Measurements from ENCODE around the gene SPATA33. TPM values are rescaled to one million over a fixed set of nuclear protein-coding genes. Genes with fewer than 3 reads are reported as not detected.
"Not testable (repeated sequence)": the region's sequence is repeated elsewhere in the genome, so short reads cannot be mapped to it uniquely, and the experiment has no call there.

SPATA33 gene
- total and polyA plus RNA-seq, 2 experiments from 2014 or later: 4.4 to 16.8 TPM

DNA sequence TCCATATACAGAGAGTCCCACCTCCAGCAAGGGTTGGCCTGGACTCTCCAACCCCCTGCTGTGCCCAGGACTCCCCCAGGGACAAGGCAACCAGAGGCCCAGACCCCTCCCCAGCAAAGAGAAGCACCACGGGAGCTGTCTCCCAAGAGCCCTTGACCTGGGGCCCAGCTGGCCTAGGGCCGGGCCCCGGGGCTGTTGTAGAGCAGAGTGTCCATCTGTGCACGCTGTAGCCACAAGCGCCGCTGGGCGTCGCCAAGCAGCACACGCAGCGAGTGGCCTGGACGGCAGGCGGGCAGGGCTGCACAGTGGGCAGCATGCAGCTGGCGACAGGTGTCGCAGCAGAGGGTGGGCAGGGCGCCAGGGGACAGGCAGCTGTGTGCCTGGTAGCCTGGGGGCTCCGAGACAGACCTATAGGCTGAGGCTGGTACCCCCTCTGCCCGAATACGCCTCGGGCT lies 39.6 kb downstream of the SPATA33 start:
- H4K20me1 ChIP-seq (ENCODE audit: insufficient read depth, poor library complexity, severe bottlenecking): peaks cover 9% of the 10 kb centered on the region
- no peak overlapping the region for H3K27ac ChIP-seq
- H3K9me2 ChIP-seq (replicated peaks; ENCODE audit: insufficient read depth): no peaks in the 10 kb centered on the region
- no peaks in the 10 kb centered on the region for H3K36me3 ChIP-seq (replicated peaks; ENCODE audit: insufficient read depth, low read depth)
- DNase-seq (ENCODE audit: low spot score): peak; percentile 28
- peaks cover 10% of the 10 kb centered on the region for H3K4me1 ChIP-seq (ENCODE audit: insufficient read depth)
- H3K79me2 ChIP-seq: peaks cover 5% of the 10 kb centered on the region
- no peaks in the 10 kb centered on the region for H3K27me3 ChIP-seq
- WGBS (ENCODE audit: low lambda C conversion rate, missing lambda C conversion rate): 96% methylated on average over 19 of the region's 19 CpGs
- no peak overlapping the region for H2AFZ ChIP-seq
- no peak overlapping the region for H3K4me2 ChIP-seq
- no peak overlapping the region for H3K4me3 ChIP-seq
- H3K9me3 ChIP-seq (ENCODE audit: low read depth): no peaks in the 10 kb centered on the region
- no peak for TF ChIP-seq EZH2phosphoT487 (IDR thresholded peaks at IDR 0.05; ENCODE audit: low read depth, severe bottlenecking, unreplicated experiment)
- no peak for TF ChIP-seq EZH2 (IDR thresholded peaks at IDR 0.05; ENCODE audit: borderline replicate concordance)
- TF ChIP-seq, protein P1, sequence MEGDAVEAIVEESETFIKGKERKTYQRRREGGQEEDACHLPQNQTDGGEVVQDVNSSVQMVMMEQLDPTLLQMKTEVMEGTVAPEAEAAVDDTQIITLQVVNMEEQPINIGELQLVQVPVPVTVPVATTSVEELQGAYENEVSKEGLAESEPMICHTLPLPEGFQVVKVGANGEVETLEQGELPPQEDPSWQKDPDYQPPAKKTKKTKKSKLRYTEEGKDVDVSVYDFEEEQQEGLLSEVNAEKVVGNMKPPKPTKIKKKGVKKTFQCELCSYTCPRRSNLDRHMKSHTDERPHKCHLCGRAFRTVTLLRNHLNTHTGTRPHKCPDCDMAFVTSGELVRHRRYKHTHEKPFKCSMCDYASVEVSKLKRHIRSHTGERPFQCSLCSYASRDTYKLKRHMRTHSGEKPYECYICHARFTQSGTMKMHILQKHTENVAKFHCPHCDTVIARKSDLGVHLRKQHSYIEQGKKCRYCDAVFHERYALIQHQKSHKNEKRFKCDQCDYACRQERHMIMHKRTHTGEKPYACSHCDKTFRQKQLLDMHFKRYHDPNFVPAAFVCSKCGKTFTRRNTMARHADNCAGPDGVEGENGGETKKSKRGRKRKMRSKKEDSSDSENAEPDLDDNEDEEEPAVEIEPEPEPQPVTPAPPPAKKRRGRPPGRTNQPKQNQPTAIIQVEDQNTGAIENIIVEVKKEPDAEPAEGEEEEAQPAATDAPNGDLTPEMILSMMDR (IDR thresholded peaks at IDR 0.05; ENCODE audit: poor library complexity): no peak

DNA sequence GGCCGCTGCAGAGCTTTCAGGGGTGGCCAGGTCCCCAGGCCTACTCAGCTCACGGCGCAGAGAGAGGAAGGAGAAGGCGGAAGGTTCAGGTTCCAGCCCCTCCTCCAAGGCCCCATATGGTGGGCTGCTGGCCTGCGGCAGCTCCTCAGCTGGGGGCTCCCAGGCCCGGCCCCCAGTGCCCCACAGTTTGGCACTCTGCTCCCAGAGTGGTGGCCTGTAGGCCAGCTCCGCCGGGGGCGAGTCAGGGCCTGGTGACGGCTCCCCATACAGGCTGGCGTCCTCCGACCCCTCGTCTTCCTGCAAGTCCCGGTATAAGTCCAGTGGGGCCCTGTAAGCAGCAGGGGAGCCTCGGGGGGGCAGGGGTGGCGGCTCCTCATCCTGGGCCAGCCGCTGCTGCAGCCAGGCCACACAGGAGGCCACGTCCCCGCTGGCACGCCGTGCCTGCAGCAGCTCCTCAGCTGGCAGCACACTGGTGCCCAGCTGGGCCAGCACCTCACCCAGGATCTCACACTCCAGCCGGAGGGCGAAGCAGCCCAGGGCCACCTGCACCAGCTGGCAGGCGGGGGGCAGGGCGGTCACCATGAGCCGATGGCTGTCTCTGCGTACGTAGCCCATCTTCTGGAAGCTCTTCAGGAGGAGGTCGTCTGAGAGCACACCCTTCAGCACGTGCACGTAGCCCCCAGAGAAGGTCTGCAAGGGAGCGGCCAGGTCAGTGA lies 40.1 kb downstream of the SPATA33 start:
- Histone ChIP-seq H3K4me1 (ENCODE audit: insufficient read depth) (peaks cover 10% of the 10 kb centered on the region), H3K9me2 (replicated peaks; ENCODE audit: insufficient read depth) (no peaks in the 10 kb centered on the region), H3K4me2 (no peak overlapping the region), H3K79me2 (peaks cover 5% of the 10 kb centered on the region), H3K36me3 (replicated peaks; ENCODE audit: insufficient read depth, low read depth) (no peaks in the 10 kb centered on the region), H3K27ac (no peak overlapping the region), H3K9me3 (ENCODE audit: low read depth) (no peaks in the 10 kb centered on the region), H3K4me3 (no peak overlapping the region), H4K20me1 (ENCODE audit: insufficient read depth, poor library complexity, severe bottlenecking) (peaks cover 9% of the 10 kb centered on the region), H3K27me3 (no peaks in the 10 kb centered on the region), H2AFZ (no peak overlapping the region)
- 96% methylated on average over 32 of the region's 32 CpGs for WGBS (ENCODE audit: low lambda C conversion rate, missing lambda C conversion rate)
- DNase-seq (ENCODE audit: low spot score): peak; percentile 8
- no peak for TF ChIP-seq EZH2 (IDR thresholded peaks at IDR 0.05; ENCODE audit: borderline replicate concordance)
- TF ChIP-seq, protein P1 (IDR thresholded peaks at IDR 0.05; ENCODE audit: poor library complexity): no peak
- TF ChIP-seq EZH2phosphoT487 (IDR thresholded peaks at IDR 0.05; ENCODE audit: low read depth, severe bottlenecking, unreplicated experiment): no peak

DNA sequence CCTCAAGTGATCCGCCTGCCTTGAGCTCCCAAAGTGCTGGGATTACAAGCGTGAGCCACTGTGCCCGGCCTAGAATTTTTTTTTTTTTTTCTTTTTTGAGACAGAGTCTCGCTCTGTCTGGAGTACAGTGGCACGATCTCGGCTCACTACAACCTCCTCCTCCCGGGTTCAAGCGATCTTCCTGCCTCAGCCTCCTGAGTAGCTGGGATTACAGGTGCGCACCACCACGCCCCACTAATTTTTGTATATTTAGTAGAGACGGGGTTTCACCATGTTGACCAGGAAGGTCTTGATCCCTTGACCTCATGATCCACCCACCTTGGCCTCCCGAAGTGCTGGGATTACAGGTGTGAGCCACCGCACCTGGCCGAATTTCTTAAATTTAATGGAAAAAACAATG lies 41.1 kb downstream of the SPATA33 start:
- H3K4me2 ChIP-seq: not testable (repeated sequence)
- peaks cover 10% of the 10 kb centered on the region for H3K4me1 ChIP-seq (ENCODE audit: insufficient read depth)

DNA sequence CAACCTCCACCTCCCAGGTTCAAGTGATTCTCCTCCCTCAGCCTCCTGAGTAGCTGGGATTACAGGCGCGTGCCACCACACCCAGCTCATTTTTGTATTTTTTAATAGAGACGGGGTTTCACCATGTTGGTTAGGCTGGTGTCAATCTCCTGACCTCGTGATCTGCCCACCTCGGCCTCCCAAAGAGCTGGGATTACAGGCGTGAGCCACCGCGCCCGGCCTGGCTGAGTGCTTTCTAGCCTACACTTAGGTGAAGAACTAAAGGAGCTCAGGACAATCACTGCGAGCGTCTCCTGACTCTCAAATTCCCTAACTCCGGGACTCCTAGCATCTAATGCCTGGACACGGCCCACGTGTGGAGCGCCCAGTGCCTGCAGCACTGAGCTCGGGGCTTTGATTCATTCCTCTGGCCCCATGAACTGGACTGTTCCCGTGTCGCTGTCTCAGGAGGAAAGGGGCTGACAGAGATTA lies 42.0 kb downstream of the SPATA33 start:
- H4K20me1 ChIP-seq (ENCODE audit: insufficient read depth, poor library complexity, severe bottlenecking); H3K27me3 ChIP-seq; H3K9me2 ChIP-seq (replicated peaks; ENCODE audit: insufficient read depth); H3K9me3 ChIP-seq (ENCODE audit: low read depth); H3K4me3 ChIP-seq; DNase-seq (ENCODE audit: low spot score); H3K36me3 ChIP-seq (replicated peaks; ENCODE audit: insufficient read depth, low read depth); H3K79me2 ChIP-seq; H2AFZ ChIP-seq: not testable (repeated sequence)
- Histone ChIP-seq H3K4me2 (peak overlapping the region; percentile 90), H3K27ac (peak overlapping the region; percentile 71), H3K4me1 (ENCODE audit: insufficient read depth) (peaks cover 10% of the 10 kb centered on the region)
- WGBS (ENCODE audit: low lambda C conversion rate, missing lambda C conversion rate): 64% methylated on average over 18 of the region's 18 CpGs

More for the DNA sequence above, 41.1 kb downstream of the SPATA33 start:
- H3K9me3 ChIP-seq (ENCODE audit: low read depth); H3K9me2 ChIP-seq (replicated peaks; ENCODE audit: insufficient read depth); DNase-seq (ENCODE audit: low spot score); H3K36me3 ChIP-seq (replicated peaks; ENCODE audit: insufficient read depth, low read depth); H3K27ac ChIP-seq; H3K4me3 ChIP-seq; H3K27me3 ChIP-seq; H3K79me2 ChIP-seq; H2AFZ ChIP-seq; H4K20me1 ChIP-seq (ENCODE audit: insufficient read depth, poor library complexity, severe bottlenecking): not testable (repeated sequence)
- 97% methylated on average over 13 of the region's 14 CpGs for WGBS (ENCODE audit: low lambda C conversion rate, missing lambda C conversion rate)

Measured in hepatocyte (in vitro differentiated cells).